Activated naive CD4-positive, alpha-beta T cell treated with anti-CD3 and anti-CD28 coated beads, Interleukin-2, amount 50 U/mL, for 72 hours (primary cell): Measurements from ENCODE around the gene CEP295NL. TPM values are rescaled to one million over a fixed set of nuclear protein-coding genes. Genes with fewer than 3 reads are reported as not detected.
"Not testable (repeated sequence)": the region's sequence is repeated elsewhere in the genome, so short reads cannot be mapped to it uniquely, and the experiment has no call there.

ENCODE experiments used
- ATAC-seq, 2 donors: fragments of 150-1000 bp; cut with Tn5 transposase; 2 replicates each; pipeline ENCODE4 v1.10.0; 2021; ENCODE audit warnings: mild to moderate bottlenecking in 2 of 2, moderate library complexity in 2 of 2
- DNase-seq, 2 donors: peaks; one replicate each; pipeline ENCODE4 v3.0.0; 2021 to 2022; ENCODE audit warnings: low spot score in 2 of 2
- H3K27ac Mint-ChIP-seq, 2 donors: one replicate each; pipeline ENCODE4 v1.8.0; 2022; ENCODE audit warnings: mild to moderate bottlenecking in 2 of 2, mixed read lengths in 2 of 2
- H3K36me3 Mint-ChIP-seq, 2 donors: one replicate each; pipeline ENCODE4 v1.8.0; 2022; ENCODE audit warnings: mixed read lengths in 2 of 2
- H3K9me3 Mint-ChIP-seq, 2 donors: one replicate each; pipeline ENCODE4 v1.8.0; 2022; ENCODE audit warnings: mixed read lengths in 2 of 2
- total RNA-seq, 2 donors: library from RNA; stranded (reverse); gene quantifications; one replicate each; pipeline ENCODE4 v1.2.3, GENCODE V29; 2022

Gene CEP295NL
- total RNA-seq, 2 donors from 2014 or later: 0.61 TPM; not detected in 1

DNA sequence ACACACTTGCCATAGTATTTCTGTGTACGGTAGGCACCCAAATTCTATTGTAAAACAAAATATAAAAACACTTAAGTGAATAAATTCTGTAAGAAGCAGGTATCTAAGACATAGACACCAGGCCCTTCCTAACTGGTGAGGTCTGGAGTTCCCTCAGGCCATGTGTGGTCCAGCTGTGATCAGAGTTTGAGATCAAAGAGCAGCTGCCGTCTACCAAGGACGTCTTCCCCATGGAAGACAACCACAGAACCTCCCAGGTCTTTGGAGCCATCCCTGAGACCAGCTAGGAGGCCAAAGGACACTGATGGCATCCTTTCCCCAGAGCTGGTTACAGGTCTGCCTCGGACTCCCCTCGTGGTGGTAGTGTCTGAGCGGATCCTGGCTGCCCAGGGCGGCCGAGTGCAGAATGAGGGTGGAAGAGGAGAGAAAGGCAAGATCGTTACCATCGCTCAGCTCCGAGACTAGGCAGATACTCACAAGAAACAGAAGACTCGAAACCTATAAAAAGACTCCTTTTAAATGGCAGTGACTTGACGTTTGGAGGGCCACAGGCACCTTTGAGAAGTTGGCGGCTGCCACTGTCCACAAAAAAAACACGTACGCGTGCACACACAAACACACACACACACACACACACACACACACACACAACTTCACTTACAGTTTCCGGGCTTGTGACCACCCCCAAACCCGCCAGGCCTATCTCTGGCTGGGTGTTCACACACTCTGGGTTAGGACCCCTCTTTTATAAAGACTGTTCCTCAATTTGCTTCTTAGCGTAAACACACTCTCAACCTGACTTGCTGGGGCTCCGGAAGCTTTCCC, 14.7 kb upstream of the CEP295NL start:
- no peaks in the 10 kb centered on the region for H3K36me3 Mint-ChIP-seq
- no peaks in the 10 kb centered on the region for H3K9me3 Mint-ChIP-seq
- ATAC-seq (no peak), DNase-seq (no peak)
- peak overlapping the region in 1 of 2 donors; percentile 3 for H3K27ac Mint-ChIP-seq

DNA sequence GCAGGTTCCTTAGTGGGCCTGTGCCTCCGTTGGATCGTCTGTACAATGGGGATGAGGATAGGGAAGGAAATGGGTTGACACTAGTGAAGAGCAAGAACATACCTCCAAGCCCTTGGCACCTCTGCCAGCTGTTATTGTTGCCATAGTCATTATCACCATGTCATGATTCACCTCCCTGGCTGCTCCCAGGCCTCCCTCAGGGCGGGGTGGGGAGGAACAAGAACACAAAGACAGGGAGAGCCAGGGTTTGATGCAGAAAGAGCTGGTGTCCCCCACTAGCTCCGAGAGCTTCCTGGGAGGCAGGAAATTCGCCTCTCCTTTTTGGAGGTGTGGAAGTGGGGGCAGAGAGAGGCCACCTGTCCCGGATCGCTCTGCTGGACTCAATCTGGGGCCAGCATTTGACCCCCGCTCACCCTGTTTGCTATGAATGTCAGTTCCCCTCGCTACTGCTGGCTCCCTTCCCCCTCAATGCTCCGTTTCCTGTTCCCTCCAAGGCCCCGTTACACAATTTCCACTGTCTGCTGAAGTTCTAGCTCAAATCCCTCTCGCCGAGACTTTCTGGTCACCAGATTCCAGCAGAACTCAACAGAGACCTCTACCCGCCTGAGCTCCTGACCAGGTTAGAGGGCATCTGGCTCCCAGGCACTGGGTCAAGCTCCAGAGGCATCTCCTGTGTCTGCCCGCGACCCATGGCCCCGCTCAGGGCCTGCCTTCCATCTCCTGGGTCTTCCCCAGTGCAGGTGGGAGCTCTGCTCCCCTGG, 13.1 kb upstream of the CEP295NL start:
- ATAC-seq (peak in 1 of 2 donors; percentile 72), DNase-seq (no peak)
- no peaks in the 10 kb centered on the region for H3K9me3 Mint-ChIP-seq
- no peaks in the 10 kb centered on the region for H3K36me3 Mint-ChIP-seq
- H3K27ac Mint-ChIP-seq: peak overlapping the region; percentile 63 to 82

DNA sequence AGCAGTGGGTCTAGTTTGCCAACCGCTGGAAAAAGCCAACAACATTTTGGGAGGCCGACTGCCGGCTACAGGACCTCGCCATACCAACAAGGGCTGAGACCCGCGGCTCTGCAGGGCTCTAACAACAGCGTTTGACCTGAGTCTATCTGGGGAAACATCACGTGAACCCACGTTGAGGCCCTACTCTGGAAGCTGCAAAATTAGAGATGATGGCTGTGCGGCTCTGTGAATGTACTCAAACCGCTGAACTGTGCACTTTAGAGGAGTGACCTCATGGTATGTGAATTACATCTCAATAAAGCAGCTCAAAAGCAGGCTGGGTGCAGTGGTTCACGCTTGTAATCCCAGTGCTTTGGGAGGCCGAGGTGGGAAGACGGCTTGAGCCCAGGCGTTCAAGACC, 10.1 kb upstream of the CEP295NL start:
- no peaks in the 10 kb centered on the region for H3K9me3 Mint-ChIP-seq

DNA sequence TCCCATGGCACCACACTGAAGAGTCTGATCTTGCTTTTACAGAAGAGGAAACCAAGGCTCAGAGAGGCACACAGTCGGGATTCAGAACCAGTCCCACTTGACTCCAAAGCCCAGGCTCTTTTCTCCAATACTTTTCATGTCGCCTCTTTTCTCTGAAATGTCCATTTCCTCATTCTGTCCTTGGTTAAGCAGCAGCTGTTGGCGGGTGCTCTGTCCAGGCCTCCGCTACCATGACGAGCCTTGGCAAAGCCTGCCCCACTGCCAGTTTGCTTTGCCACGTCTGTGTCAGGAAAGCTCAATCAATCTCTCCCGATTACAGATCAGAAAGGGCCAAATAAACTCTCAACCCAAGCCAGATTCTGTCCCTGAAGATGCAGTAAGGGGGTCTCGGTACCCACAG, 9.1 kb upstream of the CEP295NL start:
- DNase-seq (no peak), ATAC-seq (no peak)
- H3K36me3 Mint-ChIP-seq: no peaks in the 10 kb centered on the region
- H3K9me3 Mint-ChIP-seq: no peaks in the 10 kb centered on the region
- H3K27ac Mint-ChIP-seq: no peak overlapping the region

More for the DNA sequence above, 10.1 kb upstream of the CEP295NL start:
- DNase-seq (no peak), ATAC-seq (no peak)
- no peaks in the 10 kb centered on the region for H3K36me3 Mint-ChIP-seq
- H3K27ac Mint-ChIP-seq: no peak overlapping the region

DNA sequence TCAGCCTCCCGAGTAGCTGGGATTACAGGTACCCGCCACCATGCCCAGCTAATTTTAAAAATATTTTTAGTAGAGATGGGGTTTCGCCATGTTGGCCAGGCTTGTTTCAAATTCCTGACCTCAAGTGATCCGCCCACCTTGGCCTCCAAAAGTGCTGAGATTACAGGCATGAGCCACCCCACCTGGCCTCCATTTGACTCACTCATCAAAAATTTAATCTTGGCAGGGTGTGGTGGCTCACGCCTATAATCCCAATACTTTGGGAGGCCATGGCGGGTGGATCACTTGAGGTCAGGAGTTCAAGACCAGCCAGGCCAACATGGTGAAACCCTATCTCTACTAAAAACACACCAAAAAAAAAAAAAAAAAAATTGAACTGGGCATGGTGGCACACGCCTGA, 8.5 kb upstream of the CEP295NL start:
- not testable (repeated sequence) for DNase-seq, ATAC-seq, H3K36me3 Mint-ChIP-seq, H3K27ac Mint-ChIP-seq, H3K9me3 Mint-ChIP-seq

DNA sequence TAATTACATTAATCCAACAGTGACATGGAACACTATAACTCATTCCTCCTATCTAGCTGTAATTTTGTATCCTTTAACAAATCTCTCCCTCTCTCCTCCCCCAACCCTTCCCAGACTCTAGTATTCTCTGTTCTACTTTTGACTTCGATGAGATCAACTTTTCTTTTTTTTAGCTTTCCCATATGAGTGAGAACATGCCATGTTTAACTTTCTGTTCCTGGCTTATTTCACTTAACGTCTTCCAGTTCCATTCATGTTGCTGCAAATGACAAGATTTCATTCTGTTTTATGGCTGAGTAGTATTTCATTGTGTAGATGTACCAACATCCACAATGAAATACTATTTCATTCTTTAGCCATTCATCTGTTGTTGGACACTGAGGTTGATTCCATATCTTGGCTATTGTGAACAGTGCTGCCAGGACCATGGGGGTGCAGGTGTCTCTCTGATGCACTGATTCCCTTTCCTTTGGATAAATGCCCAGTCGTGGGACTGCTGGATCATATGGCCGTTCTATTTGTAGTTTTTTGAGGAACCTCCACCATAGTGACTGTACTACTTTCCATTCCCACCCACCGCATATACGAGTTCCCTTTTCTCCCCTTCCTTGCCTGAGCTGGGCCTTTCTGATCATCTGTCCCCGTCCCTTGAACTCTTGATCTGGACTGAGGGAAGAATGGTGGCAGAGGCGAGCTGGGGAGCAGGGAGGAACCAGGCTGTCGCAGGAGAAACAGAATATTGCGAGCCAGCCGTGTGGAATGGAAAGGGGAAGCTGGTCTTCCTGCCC, 7.7 kb upstream of the CEP295NL start:
- no peak for ATAC-seq
- no peaks in the 10 kb centered on the region for H3K9me3 Mint-ChIP-seq
- no peak for DNase-seq
- no peak overlapping the region for H3K27ac Mint-ChIP-seq
- H3K36me3 Mint-ChIP-seq: no peaks in the 10 kb centered on the region

DNA sequence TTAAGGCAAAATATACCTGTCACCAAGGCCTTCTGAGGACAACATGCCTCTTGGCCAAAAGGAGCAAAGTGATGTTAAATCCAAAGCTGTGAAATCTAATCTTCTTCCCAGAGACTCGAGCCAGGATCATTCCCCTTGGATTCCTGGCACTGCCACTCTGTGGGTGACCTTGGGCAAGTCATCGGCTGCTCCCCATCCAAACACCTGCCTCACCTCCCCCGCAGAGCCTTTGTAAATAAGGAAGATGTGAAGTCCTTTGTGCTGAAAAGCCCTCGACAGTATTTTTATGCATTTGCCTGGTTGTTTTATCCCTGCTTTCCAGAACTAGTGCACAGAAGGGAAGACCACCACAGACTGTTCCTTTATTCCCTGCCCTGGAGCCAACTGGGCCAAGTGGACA, 5.4 kb upstream of the CEP295NL start:
- ATAC-seq (no peak), DNase-seq (no peak)
- Mint-ChIP-seq H3K9me3 (no peaks in the 10 kb centered on the region), H3K27ac (peak overlapping the region; percentile 39 to 87), H3K36me3 (no peaks in the 10 kb centered on the region)

DNA sequence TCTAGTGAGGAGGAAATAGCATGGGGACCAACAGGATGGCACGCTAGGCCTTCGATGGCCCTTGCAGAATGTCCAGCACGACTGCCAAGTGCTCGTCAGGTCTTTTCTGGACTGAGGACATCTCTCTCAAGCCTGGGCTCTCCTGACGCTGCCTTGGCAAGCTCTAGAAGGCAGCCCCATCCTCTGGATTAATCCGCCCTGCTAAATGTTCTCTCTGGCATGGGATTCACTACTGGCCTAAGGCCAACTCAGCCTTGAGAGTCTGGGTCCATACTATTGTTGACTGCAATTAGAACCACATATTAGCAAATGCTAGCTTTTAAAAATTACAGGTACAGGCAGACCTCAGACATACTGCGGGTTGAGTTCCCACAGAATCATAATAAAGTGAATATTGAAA, 2.5 kb upstream of the CEP295NL start:
- no peak for DNase-seq
- Mint-ChIP-seq H3K27ac (no peak overlapping the region), H3K36me3 (no peaks in the 10 kb centered on the region), H3K9me3 (no peaks in the 10 kb centered on the region)
- no peak for ATAC-seq

DNA sequence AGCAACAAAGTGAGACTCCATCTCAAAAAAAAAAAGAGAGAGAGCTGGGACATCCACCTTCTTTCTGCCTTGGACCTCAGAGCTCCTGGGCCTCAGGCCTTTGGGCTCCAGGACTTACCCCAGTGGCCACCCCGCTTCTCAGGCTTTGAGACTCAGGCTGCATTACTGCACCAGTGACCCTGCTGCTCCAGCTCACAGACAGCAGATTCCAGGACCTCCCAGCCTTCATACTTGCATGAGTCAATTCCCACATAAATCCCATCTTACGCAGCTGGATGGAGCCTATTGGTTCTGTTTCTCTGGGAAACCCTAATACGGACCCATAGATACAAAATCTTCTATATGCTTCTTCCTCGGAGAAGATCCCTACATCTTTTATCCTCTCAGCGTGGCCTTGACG, 2.1 kb upstream of the CEP295NL start:
- Mint-ChIP-seq H3K36me3 (no peaks in the 10 kb centered on the region), H3K27ac (peak overlapping the region in 1 of 2 donors; percentile 55), H3K9me3 (no peaks in the 10 kb centered on the region)
- DNase-seq (no peak), ATAC-seq (no peak)

DNA sequence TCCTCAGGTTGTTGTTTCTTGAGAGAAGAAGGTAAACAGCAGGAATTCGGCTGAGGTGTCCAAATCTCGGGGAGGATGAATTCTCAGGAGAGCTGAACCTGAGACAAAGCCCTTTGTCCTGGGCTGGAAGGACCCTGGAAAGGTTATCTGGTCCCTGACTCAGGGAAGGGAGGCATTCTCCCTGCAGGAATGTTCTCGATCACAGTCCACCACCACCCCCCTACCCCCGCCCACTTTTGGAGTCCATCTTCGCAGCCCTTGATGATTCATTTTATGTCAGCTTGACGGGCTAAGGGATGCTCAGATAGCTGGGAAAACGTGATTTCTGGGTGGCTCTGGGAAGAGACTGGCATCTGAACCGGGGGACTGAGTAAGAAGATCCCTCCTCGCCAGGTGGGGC, 1.4 kb upstream of the CEP295NL start:
- ATAC-seq (no peak), DNase-seq (no peak)
- Mint-ChIP-seq H3K9me3 (no peaks in the 10 kb centered on the region), H3K27ac (no peak overlapping the region), H3K36me3 (no peaks in the 10 kb centered on the region)

DNA sequence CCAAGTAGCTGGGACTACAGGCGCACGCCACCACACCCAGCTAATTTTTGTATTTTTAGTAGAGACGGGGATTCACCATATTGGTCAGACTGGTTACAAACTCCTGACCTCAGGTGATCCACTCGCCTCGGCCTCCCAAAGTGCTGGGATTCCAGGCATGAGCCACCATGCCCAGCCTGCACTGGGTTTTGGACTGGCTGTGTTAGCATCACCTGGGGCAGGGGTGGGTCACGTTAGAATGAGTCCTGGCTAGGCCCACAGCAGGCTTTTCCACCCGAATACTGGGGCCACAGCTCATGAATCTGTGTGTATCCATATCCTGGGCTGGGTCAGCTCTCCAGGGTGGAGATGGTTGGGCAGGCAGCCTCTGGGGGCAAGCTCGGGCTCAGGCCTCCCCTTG, 770 bp downstream of the CEP295NL start:
- H3K9me3 Mint-ChIP-seq, DNase-seq, ATAC-seq, H3K36me3 Mint-ChIP-seq: not testable (repeated sequence)
- H3K27ac Mint-ChIP-seq: peak overlapping the region in 1 of 2 donors; percentile 42

DNA sequence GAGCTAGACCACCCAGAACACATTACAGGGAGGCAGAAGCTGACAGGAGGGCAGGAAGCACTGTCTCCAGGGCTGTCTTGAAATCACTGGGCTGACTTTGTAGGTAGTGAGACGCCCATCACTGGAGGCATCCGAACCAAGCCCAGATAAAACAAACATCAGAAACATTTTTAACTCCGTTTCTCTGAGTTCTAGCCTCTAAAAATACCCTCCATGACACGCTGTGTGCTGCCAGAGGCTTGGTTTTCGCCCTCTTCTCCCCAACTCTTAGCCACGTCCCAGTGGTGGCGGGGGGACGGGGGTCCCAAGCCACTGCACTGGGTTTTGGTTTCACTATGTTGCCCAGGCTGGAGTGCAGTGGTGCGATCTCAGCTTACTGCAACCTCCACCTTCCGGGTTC, 1.2 kb downstream of the CEP295NL start:
- Mint-ChIP-seq H3K36me3 (no peaks in the 10 kb centered on the region), H3K9me3 (no peaks in the 10 kb centered on the region), H3K27ac (no peak overlapping the region)
- ATAC-seq (no peak), DNase-seq (no peak)

DNA sequence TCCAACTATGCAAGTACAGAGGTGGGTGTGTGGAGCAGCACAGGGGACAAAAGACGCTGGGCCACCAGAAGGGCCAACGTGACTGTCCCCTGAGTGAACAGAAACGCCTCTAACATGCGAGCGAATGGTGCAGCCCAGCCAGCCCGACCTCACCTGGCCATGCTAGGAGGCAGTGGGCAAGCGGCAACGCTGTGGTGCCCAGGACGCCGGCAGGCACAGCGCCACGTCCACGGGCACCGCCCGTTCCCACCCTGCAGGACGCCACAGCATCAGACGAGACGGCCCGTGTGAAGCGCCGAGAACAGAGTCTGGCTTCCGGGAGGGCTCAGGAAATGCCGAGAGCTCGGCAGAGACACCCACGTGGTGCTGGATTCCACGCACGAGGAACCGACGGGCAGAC, 2.2 kb downstream of the CEP295NL start:
- Mint-ChIP-seq H3K27ac (no peak overlapping the region), H3K9me3 (no peaks in the 10 kb centered on the region), H3K36me3 (no peaks in the 10 kb centered on the region)
- no peak for DNase-seq
- no peak for ATAC-seq

DNA sequence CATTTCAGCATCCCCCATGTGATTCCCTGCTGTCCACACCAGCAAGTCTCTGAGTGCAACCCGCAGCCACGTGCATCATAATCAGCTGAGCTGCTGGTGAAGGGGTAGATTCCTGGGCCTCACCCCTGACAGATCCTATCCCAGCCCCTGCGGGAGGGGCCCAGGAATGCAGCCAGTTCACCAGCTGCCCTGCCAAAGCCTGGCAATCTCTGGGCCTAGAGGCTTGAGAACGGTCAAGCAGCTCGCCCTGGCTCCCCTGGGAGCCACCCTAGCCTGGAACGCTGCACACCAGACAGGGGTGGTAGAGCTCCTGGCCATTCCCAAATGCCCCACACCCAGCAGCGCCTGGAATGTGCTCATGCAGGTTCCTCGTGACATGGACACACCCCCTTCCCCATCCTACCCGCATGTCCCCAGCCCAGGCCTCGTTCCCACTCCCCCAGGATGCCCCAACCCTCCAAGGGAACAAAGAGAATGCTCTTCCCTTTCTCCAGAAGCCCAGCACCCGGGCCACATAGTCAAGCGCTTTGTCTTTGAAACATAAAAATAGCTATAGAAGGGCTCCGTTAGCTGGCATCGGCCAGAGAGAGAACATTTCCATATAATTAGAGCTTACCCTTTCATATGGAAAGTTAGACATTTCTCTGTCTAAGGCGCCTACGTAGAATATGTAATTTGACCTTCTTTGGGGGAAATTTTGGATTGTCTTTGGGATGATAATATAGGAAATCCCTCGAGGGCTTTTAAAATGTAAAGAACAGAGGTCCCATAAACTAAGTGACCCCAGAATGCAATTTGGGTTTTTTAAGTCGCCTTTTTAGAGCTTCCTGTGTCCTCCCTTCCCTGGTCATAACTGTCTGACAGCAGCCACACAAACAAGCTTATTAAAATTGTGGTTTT, 3.4 kb downstream of the CEP295NL start:
- Mint-ChIP-seq H3K9me3 (no peaks in the 10 kb centered on the region), H3K36me3 (no peaks in the 10 kb centered on the region), H3K27ac (no peak overlapping the region)
- ATAC-seq (no peak), DNase-seq (no peak)

DNA sequence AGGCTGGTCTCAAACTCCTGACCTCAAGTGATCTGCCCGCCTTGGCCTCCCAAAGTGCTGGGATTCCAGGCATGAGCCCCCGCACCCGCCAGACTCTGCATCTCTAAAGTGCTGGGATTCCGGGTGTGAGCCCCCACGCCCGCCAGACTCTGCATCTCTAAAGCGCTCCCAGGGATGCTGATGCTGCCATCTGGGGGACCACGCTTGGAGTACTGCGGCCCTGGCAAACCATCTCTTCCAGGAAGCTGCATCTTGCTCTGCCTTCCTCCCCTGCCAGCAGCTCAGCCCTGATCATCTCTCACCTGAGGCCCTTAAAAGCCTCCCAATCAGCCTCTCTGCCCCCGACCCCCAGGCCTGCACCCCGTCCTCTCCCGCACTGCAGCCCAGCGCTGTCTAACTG, 4.1 kb downstream of the CEP295NL start:
- ATAC-seq: no peak
- H3K36me3 Mint-ChIP-seq: no peaks in the 10 kb centered on the region
- no peaks in the 10 kb centered on the region for H3K9me3 Mint-ChIP-seq
- no peak overlapping the region for H3K27ac Mint-ChIP-seq
- DNase-seq: no peak

DNA sequence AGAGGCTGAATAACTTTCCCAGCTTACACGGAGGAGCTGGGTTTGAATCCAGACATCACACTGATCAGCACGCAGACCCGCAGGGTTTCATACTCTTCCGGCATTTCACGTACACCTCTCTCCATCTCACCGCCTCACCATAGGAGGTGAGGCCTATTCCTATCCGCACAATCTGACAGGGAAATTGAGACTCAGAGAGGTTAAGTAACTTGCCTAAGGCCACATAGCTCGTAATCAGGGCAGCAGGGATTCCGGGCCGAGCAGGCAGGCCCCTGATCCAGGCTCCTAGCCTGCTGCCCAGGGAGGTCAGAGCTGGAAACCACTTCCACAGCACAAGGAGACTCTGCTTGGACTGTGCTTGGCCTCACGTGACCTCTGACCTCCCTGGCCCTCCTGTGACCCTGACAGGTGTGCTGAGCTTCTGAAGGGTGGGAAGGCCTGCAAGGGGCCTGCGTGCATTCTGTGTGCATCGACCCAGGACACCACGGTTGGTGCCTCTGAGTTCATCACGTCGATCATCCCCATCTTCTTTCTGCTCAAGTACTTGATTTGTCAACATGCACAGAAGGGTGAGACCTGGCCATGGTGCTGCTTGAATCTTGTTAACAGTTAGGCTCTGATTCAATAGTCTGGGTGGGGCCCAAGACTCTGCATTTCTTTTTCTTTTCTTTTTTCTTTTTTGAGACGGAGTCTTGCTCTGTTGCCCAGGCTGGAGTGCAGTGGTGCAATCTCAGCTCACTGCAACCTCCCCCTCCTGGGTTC, 4.7 kb downstream of the CEP295NL start:
- no peak overlapping the region for H3K27ac Mint-ChIP-seq
- ATAC-seq (no peak), DNase-seq (no peak)
- H3K36me3 Mint-ChIP-seq: no peaks in the 10 kb centered on the region
- H3K9me3 Mint-ChIP-seq: no peaks in the 10 kb centered on the region
